ENCODE measurements around the gene CACNG7. TPM values are rescaled to one million over a fixed set of nuclear protein-coding genes. Genes with fewer than 3 reads are reported as not detected.

CACNG7 gene
- polyA plus RNA-seq, 1 donor from 2014 or later = 27.8 TPM

- no peaks in the 10 kb centered on the region for H4K20me1 ChIP-seq (ENCODE audit: insufficient read depth)
- H3F3A ChIP-seq (ENCODE audit: insufficient read depth, low read length, poor library complexity, severe bottlenecking) = no peaks in the 10 kb centered on the region
- no peaks in the 10 kb centered on the region for H3K36me3 ChIP-seq (ENCODE audit: insufficient read depth, low read length)
- peak overlapping the region; percentile 66 for H3K9ac ChIP-seq (ENCODE audit: low read length)
- H3K27me3 ChIP-seq (ENCODE audit: insufficient read depth, low read depth, low read length) = no peaks in the 10 kb centered on the region
- H3K4me2 ChIP-seq (ENCODE audit: low read length) = no peak overlapping the region
- no peaks in the 10 kb centered on the region for H3K9me2 ChIP-seq (ENCODE audit: insufficient read depth, low read length)
- peak overlapping the region; percentile 70 for H3K4me3 ChIP-seq (ENCODE audit: low read length)
- TF ChIP-seq TAF1 (IDR thresholded peaks at IDR 0.05; ENCODE audit: low read depth) (no peak), EZH2 (IDR thresholded peaks at IDR 0.05; ENCODE audit: borderline replicate concordance, insufficient read depth, low read length, poor library complexity, severe bottlenecking) (no peak), POLR2AphosphoS5 (IDR thresholded peaks at IDR 0.05) (no peak), SMC3 (conservative IDR thresholded peaks at IDR 0.05; ENCODE audit: poor library complexity) (no peak), RAD21 (conservative IDR thresholded peaks at IDR 0.05) (no peak), EP300 (conservative IDR thresholded peaks at IDR 0.05; ENCODE audit: poor library complexity, severe bottlenecking) (no peak), CTCF (IDR thresholded peaks at IDR 0.05; ENCODE audit: poor library complexity, severe bottlenecking) (no peak)
- no peaks in the 10 kb centered on the region for H3K9me3 ChIP-seq (ENCODE audit: low read length)
- no peak overlapping the region for H2AFZ ChIP-seq (ENCODE audit: low read depth, low read length)
- no peak overlapping the region for H3K27ac ChIP-seq (ENCODE audit: low read length)
- H3K79me2 ChIP-seq (replicated peaks; ENCODE audit: insufficient read depth, low read length) = no peaks in the 10 kb centered on the region
Observed at GRCh38 chr19:53884256-53884655, 24.8 kb upstream of the CACNG7 start.

GRCh38 chr19:53885036-53885435, 24.0 kb upstream of the CACNG7 start:
- H4K20me1 ChIP-seq (ENCODE audit: insufficient read depth) = no peaks in the 10 kb centered on the region
- no peaks in the 10 kb centered on the region for H3F3A ChIP-seq (ENCODE audit: insufficient read depth, low read length, poor library complexity, severe bottlenecking)
- H3K9me2 ChIP-seq (ENCODE audit: insufficient read depth, low read length) = no peaks in the 10 kb centered on the region
- no peaks in the 10 kb centered on the region for H3K9me3 ChIP-seq (ENCODE audit: low read length)
- no peak overlapping the region for H3K4me2 ChIP-seq (ENCODE audit: low read length)
- no peak for TF ChIP-seq SMC3 (conservative IDR thresholded peaks at IDR 0.05; ENCODE audit: poor library complexity)
- no peak for TF ChIP-seq MXI1 (conservative IDR thresholded peaks at IDR 0.05; ENCODE audit: poor library complexity, severe bottlenecking)
- TF ChIP-seq REST (IDR thresholded peaks at IDR 0.05; ENCODE audit: borderline replicate concordance) = no peak
- no peak for TF ChIP-seq RAD21 (conservative IDR thresholded peaks at IDR 0.05)
- TF ChIP-seq EP300 (conservative IDR thresholded peaks at IDR 0.05; ENCODE audit: poor library complexity, severe bottlenecking) = no peak
- TF ChIP-seq EZH2 (IDR thresholded peaks at IDR 0.05; ENCODE audit: borderline replicate concordance, insufficient read depth, low read length, poor library complexity, severe bottlenecking) = no peak
- no peak for TF ChIP-seq TAF1 (IDR thresholded peaks at IDR 0.05; ENCODE audit: low read depth)
- TF ChIP-seq POLR2AphosphoS5 (IDR thresholded peaks at IDR 0.05) = no peak
- no peak for TF ChIP-seq CTCF (IDR thresholded peaks at IDR 0.05; ENCODE audit: poor library complexity, severe bottlenecking)
- no peaks in the 10 kb centered on the region for H3K36me3 ChIP-seq (ENCODE audit: insufficient read depth, low read length)
- no peak overlapping the region for H2AFZ ChIP-seq (ENCODE audit: low read depth, low read length)
- no peak overlapping the region for H3K27ac ChIP-seq (ENCODE audit: low read length)
- no peaks in the 10 kb centered on the region for H3K27me3 ChIP-seq (ENCODE audit: insufficient read depth, low read depth, low read length)
- no peak overlapping the region for H3K4me3 ChIP-seq (ENCODE audit: low read length)
- H3K9ac ChIP-seq (ENCODE audit: low read length) = no peak overlapping the region
- no peaks in the 10 kb centered on the region for H3K79me2 ChIP-seq (replicated peaks; ENCODE audit: insufficient read depth, low read length)
